Measurements from ENCODE around the gene GPR39.

Gene GPR39

GRCh38 chr2:132665401-132666140 lies 249.0 kb downstream of the GPR39 start:
- no peak for DNase-seq (ENCODE audit: low read depth)
- H3K4me3 ChIP-seq (ENCODE audit: low read depth, low read length): no peak overlapping the region
- no peak for TF ChIP-seq CTCF (IDR thresholded peaks at IDR 0.05; ENCODE audit: control insufficient read depth, extremely low read depth, insufficient read depth)

- H3K4me3 ChIP-seq (ENCODE audit: low read depth, low read length): no peak overlapping the region
- DNase-seq (ENCODE audit: low read depth): no peak
- no peak for TF ChIP-seq CTCF (IDR thresholded peaks at IDR 0.05; ENCODE audit: control insufficient read depth, extremely low read depth, insufficient read depth)
Observed at GRCh38 chr2:132667706-132668105, 251.1 kb downstream of the GPR39 start.

GRCh38 chr2:132668189-132668823 lies 251.7 kb downstream of the GPR39 start:
- no peak for DNase-seq (ENCODE audit: low read depth)
- no peak overlapping the region for H3K4me3 ChIP-seq (ENCODE audit: low read depth, low read length)
- no peak for TF ChIP-seq CTCF (IDR thresholded peaks at IDR 0.05; ENCODE audit: control insufficient read depth, extremely low read depth, insufficient read depth)

GRCh38 chr2:132668987-132669907 lies 252.6 kb downstream of the GPR39 start:
- TF ChIP-seq CTCF (IDR thresholded peaks at IDR 0.05; ENCODE audit: control insufficient read depth, extremely low read depth, insufficient read depth): no peak
- DNase-seq (ENCODE audit: low read depth): no peak
- no peak overlapping the region for H3K4me3 ChIP-seq (ENCODE audit: low read depth, low read length)

- TF ChIP-seq CTCF (IDR thresholded peaks at IDR 0.05; ENCODE audit: control insufficient read depth, extremely low read depth, insufficient read depth): no peak
- DNase-seq (ENCODE audit: low read depth): no peak
- no peak within 1 kb of the TSS for H3K4me3 ChIP-seq (ENCODE audit: low read depth, low read length)
Observed at GRCh38 chr2:132669908-132670495, 253.4 kb downstream of the GPR39 start, which contains the start of gene LYPD1. Gene LYPD1 (minus strand): TSS chr2:132670205. CDS start chr2:132669932, 273 bp downstream.

- no peak overlapping the region for H3K4me3 ChIP-seq (ENCODE audit: low read depth, low read length)
- TF ChIP-seq CTCF (IDR thresholded peaks at IDR 0.05; ENCODE audit: control insufficient read depth, extremely low read depth, insufficient read depth): no peak
- DNase-seq (ENCODE audit: low read depth): no peak
Observed at GRCh38 chr2:132670496-132671150, 254.0 kb downstream of the GPR39 start.
